Endodermal cell (in vitro differentiated cells): ENCODE measurements around the gene KCTD21. TPM values are rescaled to one million over a fixed set of nuclear protein-coding genes. Genes with fewer than 3 reads are reported as not detected.

ENCODE experiments used
- DNase-seq: peaks from one replicate; pipeline ENCODE4 v3.0.0-alpha.2; 2017
- H3K27ac ChIP-seq: 2 replicates; pipeline ENCODE4 v1.5.1; 2013; ENCODE audit warnings: mild to moderate bottlenecking, low read depth, low read length, moderate library complexity
- H3K27me3 ChIP-seq: 2 replicates; pipeline ENCODE4 v1.6.1; 2013; ENCODE audit warnings: mild to moderate bottlenecking, low read length, moderate library complexity; ENCODE audit not compliant: insufficient read depth, control insufficient read depth, poor library complexity, severe bottlenecking
- H3K36me3 ChIP-seq: 2 replicates; pipeline ENCODE4 v1.7.0; 2013; ENCODE audit warnings: mild to moderate bottlenecking, low read length, moderate library complexity; ENCODE audit not compliant: control insufficient read depth, insufficient read depth
- H3K4me1 ChIP-seq: one replicate; pipeline ENCODE4 v1.7.0; 2013; ENCODE audit warnings: low read length; ENCODE audit not compliant: control insufficient read depth, insufficient read depth
- H3K4me3 ChIP-seq: 2 replicates; pipeline ENCODE4 v1.5.1; 2013; ENCODE audit warnings: mild to moderate bottlenecking, low read length, moderate library complexity
- H3K9ac ChIP-seq: 2 replicates; pipeline ENCODE4 v1.6.1; 2013; ENCODE audit warnings: mild to moderate bottlenecking, low read length, moderate library complexity; ENCODE audit not compliant: poor library complexity, severe bottlenecking; ENCODE audit errors: extremely low read depth
- H3K9me3 ChIP-seq: 2 replicates; pipeline ENCODE4 v1.6.1; 2013; ENCODE audit warnings: mild to moderate bottlenecking, low read length, moderate library complexity; ENCODE audit not compliant: control insufficient read depth
- H3K27ac Mint-ChIP-seq: 2 replicates; pipeline ENCODE4 v1.8.0; 2020; ENCODE audit warnings: mixed read lengths
- H3K27me3 Mint-ChIP-seq: 2 replicates; pipeline ENCODE4 v1.8.0; 2021; ENCODE audit warnings: mild to moderate bottlenecking, mixed read lengths; ENCODE audit not compliant: insufficient read depth
- H3K36me3 Mint-ChIP-seq: 2 replicates; pipeline ENCODE4 v1.8.0; 2020; ENCODE audit warnings: low read depth, mixed read lengths
- H3K4me1 Mint-ChIP-seq: 2 replicates; pipeline ENCODE4 v1.8.0; 2020; ENCODE audit warnings: mixed read lengths
- H3K4me3 Mint-ChIP-seq: 2 replicates; pipeline ENCODE4 v1.8.0; 2020; ENCODE audit warnings: mild to moderate bottlenecking, moderate library complexity, mixed read lengths
- H3K9me3 Mint-ChIP-seq: 2 replicates; pipeline ENCODE4 v1.8.0; 2020; ENCODE audit warnings: mild to moderate bottlenecking, mixed read lengths
- CTCF ChIP-seq: fragments of 200-600 bp; sonication (generic); conservative IDR thresholded peaks from 2 replicates; pipeline ENCODE4 v1.5.0; 2021; ENCODE audit warnings: antibody characterized with exemption, mild to moderate bottlenecking
- WGBS, 2 experiments: methylation state at CpG; one replicate each; pipeline versions ENCODE4 v1.1.5 to v1.1.7; 2013; ENCODE audit warnings: missing lambda C conversion rate in 2 of 2, mixed read lengths in 1 of 2; ENCODE audit not compliant: insufficient coverage in 1 of 2, insufficient read length in 1 of 2; 5-methylcytosine and 5-hydroxymethylcytosine counted together
- total RNA-seq, 2 donors: library from RNA; stranded (reverse); fragmentation: NEBNext Ultra II Directional in 1 of 2; extraction: Animal tissue kit (Norgen Biotek cat#: 25700) in 1 of 2; gene quantifications; 2 replicates in 1 of 2; 3 replicates in 1 of 2; pipeline ENCODE4 v1.2.1, GENCODE V29; 2021

The KCTD21 gene
- total RNA-seq, 2 donors from 2014 or later = 4.1 to 4.6 TPM

DNA sequence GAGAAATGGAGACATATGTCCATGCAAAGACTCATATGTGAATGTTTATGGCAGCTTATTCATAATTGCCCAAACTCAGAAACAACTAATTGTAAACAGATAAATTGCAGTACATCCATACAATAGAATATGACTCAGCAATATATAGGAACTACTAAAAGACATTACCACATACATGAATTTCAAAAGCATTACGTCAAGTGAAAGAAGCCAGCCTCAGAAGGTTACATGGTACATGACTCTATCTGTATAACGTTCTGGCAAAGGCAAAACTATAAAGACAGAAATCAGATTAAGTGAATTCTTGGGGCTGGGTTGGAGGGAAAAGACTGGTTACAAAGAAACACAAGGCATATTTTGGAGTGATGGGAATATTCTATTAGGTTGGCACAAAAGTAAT lies 7.2 kb downstream of the KCTD21 start:
- Mint-ChIP-seq H3K36me3 (peaks cover 3% of the 10 kb centered on the region), H3K9me3 (no peaks in the 10 kb centered on the region), H3K27ac (no peak overlapping the region), H3K4me1 (peaks cover 35% of the 10 kb centered on the region), H3K27me3 (no peaks in the 10 kb centered on the region), H3K4me3 (no peak overlapping the region)
- peaks cover 11% of the 10 kb centered on the region for H3K4me1 ChIP-seq
- no peaks in the 10 kb centered on the region for H3K9me3 ChIP-seq
- H3K27ac ChIP-seq = no peak overlapping the region
- no peak overlapping the region for H3K9ac ChIP-seq
- no peak for DNase-seq
- H3K36me3 ChIP-seq = no peaks in the 10 kb centered on the region
- no peak overlapping the region for H3K4me3 ChIP-seq
- no peaks in the 10 kb centered on the region for H3K27me3 ChIP-seq
- 94 to 97% methylated on average over 2 of the region's 2 CpGs for WGBS, 2 experiments
- no peak for TF ChIP-seq CTCF

DNA sequence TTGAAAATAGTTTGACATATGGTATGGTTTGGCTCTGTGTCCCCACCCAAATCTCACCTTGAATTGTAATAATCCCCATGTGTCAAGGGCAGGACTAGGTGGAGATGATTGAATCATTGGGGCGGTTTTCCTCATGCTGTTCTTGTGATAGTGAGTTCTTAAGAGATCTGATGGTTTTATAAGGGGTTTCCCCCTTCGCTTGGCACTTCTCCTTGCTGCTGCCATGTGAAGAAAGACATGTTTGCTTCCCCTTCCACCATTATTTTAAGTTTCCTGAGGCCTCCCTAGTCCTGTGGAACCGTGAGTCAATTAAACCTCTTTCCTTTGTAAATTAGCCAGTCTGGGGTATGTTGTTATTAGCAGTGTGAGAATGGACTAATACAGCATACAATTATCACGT lies 7.7 kb downstream of the KCTD21 start:
- WGBS, 2 experiments = 95 to 100% methylated on average over 1 to 3 of the region's 4 CpGs
- Histone ChIP-seq H3K4me3 (no peak overlapping the region), H3K9ac (no peak overlapping the region), H3K36me3 (no peaks in the 10 kb centered on the region), H3K9me3 (no peaks in the 10 kb centered on the region), H3K27me3 (no peaks in the 10 kb centered on the region), H3K27ac (no peak overlapping the region), H3K4me1 (peaks cover 11% of the 10 kb centered on the region)
- Mint-ChIP-seq H3K27me3 (no peaks in the 10 kb centered on the region), H3K36me3 (peaks cover 5% of the 10 kb centered on the region), H3K9me3 (no peaks in the 10 kb centered on the region), H3K27ac (no peak overlapping the region), H3K4me3 (no peak overlapping the region), H3K4me1 (peaks cover 35% of the 10 kb centered on the region)
- DNase-seq = no peak
- TF ChIP-seq CTCF = no peak

DNA sequence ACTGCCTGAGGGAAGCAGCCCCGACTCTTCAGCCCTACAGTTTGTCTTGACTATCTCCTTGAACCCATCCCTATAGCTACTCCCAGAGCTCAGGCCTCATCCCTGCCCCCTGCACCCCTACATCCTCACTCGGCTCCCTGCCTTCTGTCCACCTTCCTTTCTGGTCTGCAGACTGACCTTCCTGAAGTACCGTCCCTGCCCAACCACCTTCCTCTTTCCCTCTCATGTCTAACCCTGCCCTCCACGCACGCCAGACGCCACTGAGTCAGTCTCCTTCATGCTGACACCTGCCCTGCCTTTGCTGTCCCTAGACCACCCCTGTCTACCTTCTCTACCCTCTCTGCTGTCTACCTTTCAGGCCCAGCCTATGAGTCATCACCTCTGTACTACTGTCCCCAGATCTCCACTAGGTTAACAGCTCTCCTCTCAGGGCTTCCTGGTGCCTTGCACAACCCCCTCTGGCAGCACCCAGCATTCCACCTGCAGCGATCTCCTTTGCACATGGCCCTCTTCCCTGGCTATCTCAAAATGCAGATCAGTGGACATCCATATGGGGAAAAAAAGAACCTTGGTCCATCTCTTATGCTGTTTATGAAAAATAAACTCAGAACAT lies 8.9 kb downstream of the KCTD21 start:
- peak; percentile 33 for TF ChIP-seq CTCF
- no peaks in the 10 kb centered on the region for H3K36me3 ChIP-seq
- H3K4me1 Mint-ChIP-seq = peaks cover 35% of the 10 kb centered on the region
- no peak overlapping the region for H3K4me3 ChIP-seq
- no peak overlapping the region for H3K27ac ChIP-seq
- H3K27me3 Mint-ChIP-seq = no peaks in the 10 kb centered on the region
- H3K27me3 ChIP-seq = no peaks in the 10 kb centered on the region
- peaks cover 11% of the 10 kb centered on the region for H3K4me1 ChIP-seq
- no peaks in the 10 kb centered on the region for H3K9me3 ChIP-seq
- no peaks in the 10 kb centered on the region for H3K9me3 Mint-ChIP-seq
- H3K4me3 Mint-ChIP-seq = no peak overlapping the region
- 91 to 98% methylated on average over 5 to 7 of the region's 7 CpGs for WGBS, 2 experiments
- peak overlapping the region; percentile 29 for H3K27ac Mint-ChIP-seq
- peaks cover 5% of the 10 kb centered on the region for H3K36me3 Mint-ChIP-seq
- DNase-seq = no peak
- no peak overlapping the region for H3K9ac ChIP-seq
